ENCODE measurements around the gene MCM5. TPM values are rescaled to one million over a fixed set of nuclear protein-coding genes. Genes with fewer than 3 reads are reported as not detected.

The MCM5 gene
- total RNA-seq, 2 donors from 2014 or later = 155 to 179 TPM

DNA sequence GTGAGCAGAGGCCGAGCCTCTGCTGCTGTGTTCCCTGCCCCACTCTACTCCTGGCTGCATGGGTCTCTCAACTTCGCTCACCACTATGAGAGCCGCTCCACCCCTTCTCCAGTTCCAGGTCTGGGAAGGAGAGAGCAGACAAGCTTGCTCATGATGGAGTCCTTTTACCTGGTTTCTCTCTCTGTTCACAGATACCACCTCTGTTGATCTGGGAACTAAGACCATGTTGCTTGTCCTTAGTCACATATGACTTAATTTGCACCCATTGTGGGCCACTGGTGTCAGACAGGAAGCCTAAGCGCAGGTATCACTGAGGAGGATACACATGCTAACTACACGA lies 26.8 kb downstream of the MCM5 start:
- no peak overlapping the region for H3K4me3 Mint-ChIP-seq

DNA sequence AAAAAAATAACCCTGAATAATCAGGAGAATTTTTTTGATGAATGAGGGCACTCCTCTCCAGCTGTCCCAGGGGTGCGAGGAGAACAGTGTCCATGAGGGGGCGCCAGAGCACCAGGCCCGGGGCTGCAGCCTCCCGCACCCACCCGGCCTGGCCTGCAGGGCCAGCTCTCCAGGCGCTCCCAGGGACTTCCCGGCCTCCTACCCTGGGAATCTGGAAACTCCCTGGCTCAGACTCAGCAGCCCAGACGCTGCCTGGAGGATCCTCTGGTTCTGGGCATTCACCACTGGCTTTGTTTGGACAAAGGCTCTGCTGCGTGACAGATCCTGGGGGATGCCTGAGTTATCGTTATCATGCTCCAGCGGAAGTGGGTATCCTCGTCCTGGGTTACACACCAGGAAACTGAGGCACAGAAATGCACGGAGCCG lies 31.0 kb downstream of the MCM5 start:
- Mint-ChIP-seq H3K27me3 (ENCODE audit: insufficient read depth) (no peaks in the 10 kb centered on the region), H3K9me3 (peaks cover 21% of the 10 kb centered on the region), H3K27ac (no peak overlapping the region), H3K36me3 (ENCODE audit: low read depth) (peaks cover 51% of the 10 kb centered on the region), H3K4me1 (peaks cover 10% of the 10 kb centered on the region), H3K4me3 (no peak overlapping the region)
- 57 to 85% methylated on average over 8 to 14 of the region's 14 CpGs for WGBS, 2 experiments (ENCODE audit: insufficient coverage in 1 of 2, insufficient read length in 1 of 2)
- Histone ChIP-seq H3K27me3 (ENCODE audit: control insufficient read depth, insufficient read depth, low read length, poor library complexity, severe bottlenecking) (no peaks in the 10 kb centered on the region), H3K27ac (ENCODE audit: low read depth, low read length) (no peak overlapping the region), H3K9me3 (ENCODE audit: control insufficient read depth, low read length) (peaks cover 25% of the 10 kb centered on the region), H3K9ac (ENCODE audit: extremely low read depth, low read length, poor library complexity, severe bottlenecking) (no peak overlapping the region), H3K36me3 (ENCODE audit: control insufficient read depth, insufficient read depth, low read length) (peaks cover 51% of the 10 kb centered on the region), H3K4me3 (ENCODE audit: low read length) (no peak overlapping the region), H3K4me1 (ENCODE audit: control insufficient read depth, insufficient read depth, low read length) (peaks cover 12% of the 10 kb centered on the region)
- TF ChIP-seq, protein P1, sequence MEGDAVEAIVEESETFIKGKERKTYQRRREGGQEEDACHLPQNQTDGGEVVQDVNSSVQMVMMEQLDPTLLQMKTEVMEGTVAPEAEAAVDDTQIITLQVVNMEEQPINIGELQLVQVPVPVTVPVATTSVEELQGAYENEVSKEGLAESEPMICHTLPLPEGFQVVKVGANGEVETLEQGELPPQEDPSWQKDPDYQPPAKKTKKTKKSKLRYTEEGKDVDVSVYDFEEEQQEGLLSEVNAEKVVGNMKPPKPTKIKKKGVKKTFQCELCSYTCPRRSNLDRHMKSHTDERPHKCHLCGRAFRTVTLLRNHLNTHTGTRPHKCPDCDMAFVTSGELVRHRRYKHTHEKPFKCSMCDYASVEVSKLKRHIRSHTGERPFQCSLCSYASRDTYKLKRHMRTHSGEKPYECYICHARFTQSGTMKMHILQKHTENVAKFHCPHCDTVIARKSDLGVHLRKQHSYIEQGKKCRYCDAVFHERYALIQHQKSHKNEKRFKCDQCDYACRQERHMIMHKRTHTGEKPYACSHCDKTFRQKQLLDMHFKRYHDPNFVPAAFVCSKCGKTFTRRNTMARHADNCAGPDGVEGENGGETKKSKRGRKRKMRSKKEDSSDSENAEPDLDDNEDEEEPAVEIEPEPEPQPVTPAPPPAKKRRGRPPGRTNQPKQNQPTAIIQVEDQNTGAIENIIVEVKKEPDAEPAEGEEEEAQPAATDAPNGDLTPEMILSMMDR (conservative IDR thresholded peaks at IDR 0.05) = peak; percentile 96
- DNase-seq = peak; percentile 96

More for the DNA sequence above, 26.8 kb downstream of the MCM5 start:
- Mint-ChIP-seq H3K27ac (peak overlapping the region; percentile 78), H3K36me3 (ENCODE audit: low read depth) (peaks cover 41% of the 10 kb centered on the region), H3K9me3 (peaks cover under 1% of the 10 kb centered on the region), H3K4me1 (peaks cover 15% of the 10 kb centered on the region), H3K27me3 (ENCODE audit: insufficient read depth) (no peaks in the 10 kb centered on the region)
- Histone ChIP-seq H3K9ac (ENCODE audit: extremely low read depth, low read length, poor library complexity, severe bottlenecking) (peak overlapping the region; percentile 25), H3K4me3 (ENCODE audit: low read length) (no peak overlapping the region), H3K9me3 (ENCODE audit: control insufficient read depth, low read length) (no peaks in the 10 kb centered on the region), H3K27ac (ENCODE audit: low read depth, low read length) (peak overlapping the region; percentile 66), H3K27me3 (ENCODE audit: control insufficient read depth, insufficient read depth, low read length, poor library complexity, severe bottlenecking) (no peaks in the 10 kb centered on the region), H3K4me1 (ENCODE audit: control insufficient read depth, insufficient read depth, low read length) (peaks cover 15% of the 10 kb centered on the region), H3K36me3 (ENCODE audit: control insufficient read depth, insufficient read depth, low read length) (peaks cover 62% of the 10 kb centered on the region)
- TF ChIP-seq, protein P1 (conservative IDR thresholded peaks at IDR 0.05) = no peak
- no peak for DNase-seq
- WGBS, 2 experiments (ENCODE audit: insufficient coverage in 1 of 2, insufficient read length in 1 of 2) = 74 to 88% methylated on average over 4 to 5 of the region's 5 CpGs

DNA sequence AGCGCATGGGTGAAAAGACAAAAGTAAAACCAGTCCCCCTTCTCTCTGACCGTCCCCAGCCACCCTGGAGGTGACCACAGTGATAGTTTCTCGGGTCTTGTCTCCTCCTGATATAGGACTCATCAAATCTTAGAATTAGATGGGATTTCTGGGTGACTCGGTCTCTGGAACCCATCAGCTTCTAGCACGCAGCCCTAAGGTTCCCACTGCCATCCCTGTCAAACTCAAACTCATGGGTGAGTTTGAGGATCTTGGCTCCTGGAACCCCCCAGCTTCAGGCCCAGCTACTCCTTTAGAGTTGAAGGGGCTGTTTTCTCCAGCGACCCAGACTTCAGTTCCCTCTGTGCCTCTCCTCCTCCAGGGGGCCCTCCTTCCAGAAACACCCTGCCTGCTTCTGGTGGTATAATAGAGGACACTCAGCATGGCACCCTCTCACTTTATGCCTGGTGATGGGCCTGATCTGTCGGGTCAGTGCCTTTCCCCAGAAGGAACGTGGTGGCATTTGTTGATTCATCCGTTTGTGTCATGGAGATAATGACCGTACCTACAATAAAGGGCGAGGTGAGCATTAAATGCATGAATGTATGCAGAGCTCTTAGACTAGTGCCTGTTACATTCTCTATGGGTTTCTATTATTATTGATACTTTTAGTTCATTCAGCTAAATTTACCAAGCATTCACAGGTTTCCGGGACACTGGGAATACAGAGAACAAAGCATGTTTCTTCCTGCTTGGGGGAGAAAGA lies 31.7 kb downstream of the MCM5 start:
- no peak overlapping the region for H3K27ac ChIP-seq (ENCODE audit: low read depth, low read length)
- H3K36me3 Mint-ChIP-seq (ENCODE audit: low read depth) = peaks cover 57% of the 10 kb centered on the region
- H3K4me3 Mint-ChIP-seq = no peak overlapping the region

More for the DNA sequence above, 31.7 kb downstream of the MCM5 start:
- no peaks in the 10 kb centered on the region for H3K27me3 ChIP-seq (ENCODE audit: control insufficient read depth, insufficient read depth, low read length, poor library complexity, severe bottlenecking)
- TF ChIP-seq, protein P1 (conservative IDR thresholded peaks at IDR 0.05) = no peak
- no peaks in the 10 kb centered on the region for H3K27me3 Mint-ChIP-seq (ENCODE audit: insufficient read depth)
- DNase-seq = no peak
- no peak overlapping the region for H3K9ac ChIP-seq (ENCODE audit: extremely low read depth, low read length, poor library complexity, severe bottlenecking)
- H3K27ac Mint-ChIP-seq = peak overlapping the region; percentile 15
- 92 to 97% methylated on average over 8 to 12 of the region's 12 CpGs for WGBS, 2 experiments (ENCODE audit: insufficient coverage in 1 of 2, insufficient read length in 1 of 2)
- H3K4me1 Mint-ChIP-seq = peaks cover 3% of the 10 kb centered on the region
- H3K9me3 ChIP-seq (ENCODE audit: control insufficient read depth, low read length) = peaks cover 25% of the 10 kb centered on the region
- peaks cover 21% of the 10 kb centered on the region for H3K9me3 Mint-ChIP-seq
- H3K4me1 ChIP-seq (ENCODE audit: control insufficient read depth, insufficient read depth, low read length) = peaks cover 4% of the 10 kb centered on the region
- H3K4me3 ChIP-seq (ENCODE audit: low read length) = no peak overlapping the region
- peaks cover 49% of the 10 kb centered on the region for H3K36me3 ChIP-seq (ENCODE audit: control insufficient read depth, insufficient read depth, low read length)
